G401 (cell line): ENCODE results near the gene CALHM2. TPM values are rescaled to one million over a fixed set of nuclear protein-coding genes. Genes with fewer than 3 reads are reported as not detected.
A peak's percentile ranks its signal among the peaks of the same experiment; 100 is the strongest.
"Not testable (repeated sequence)": the region's sequence is repeated elsewhere in the genome, so short reads cannot be mapped to it uniquely, and the experiment has no call there.

ENCODE experiments used
- DNase-seq: peaks from one replicate; pipeline ENCODE4 v3.0.0-alpha.2; 2015; ENCODE audit warnings: low spot score
- in situ Hi-C: cut with HindIII; loops from 2 replicates; pipeline ENCODE4 v1.10.0; 2016; ENCODE audit warnings: low sequenced_read_pairs, mixed read lengths
- total RNA-seq: library from RNA; depleted of rRNA; stranded (reverse); fragments of >200 nt; shearing (Covaris generic); gene quantifications from 2 replicates; pipeline ENCODE4 v1.2.3, GENCODE V29; 2014; rRNA removed

CALHM2 gene, protein sequence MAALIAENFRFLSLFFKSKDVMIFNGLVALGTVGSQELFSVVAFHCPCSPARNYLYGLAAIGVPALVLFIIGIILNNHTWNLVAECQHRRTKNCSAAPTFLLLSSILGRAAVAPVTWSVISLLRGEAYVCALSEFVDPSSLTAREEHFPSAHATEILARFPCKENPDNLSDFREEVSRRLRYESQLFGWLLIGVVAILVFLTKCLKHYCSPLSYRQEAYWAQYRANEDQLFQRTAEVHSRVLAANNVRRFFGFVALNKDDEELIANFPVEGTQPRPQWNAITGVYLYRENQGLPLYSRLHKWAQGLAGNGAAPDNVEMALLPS
- total RNA-seq, result 0.68 and 2.0 TPM in 2 replicates

GRCh38 chr10:103451831-103452505 lies at the start of gene CALHM2:
Gene CALHM2 (minus strand): TSS chr10:103452370. CDS start chr10:103449941, 2,429 bp downstream.
- in situ Hi-C loops, result loop anchor here (5.0 kb wide), 1 partner anchor 40 kb away; the partner anchor contains the start of gene NEURL1
- DNase-seq, result peak; percentile 17

GRCh38 chr10:103501186-103501585 lies 49.0 kb upstream of the CALHM2 start:
- in situ Hi-C loops, result no loop called here
- peak; percentile 24 for DNase-seq

DNA sequence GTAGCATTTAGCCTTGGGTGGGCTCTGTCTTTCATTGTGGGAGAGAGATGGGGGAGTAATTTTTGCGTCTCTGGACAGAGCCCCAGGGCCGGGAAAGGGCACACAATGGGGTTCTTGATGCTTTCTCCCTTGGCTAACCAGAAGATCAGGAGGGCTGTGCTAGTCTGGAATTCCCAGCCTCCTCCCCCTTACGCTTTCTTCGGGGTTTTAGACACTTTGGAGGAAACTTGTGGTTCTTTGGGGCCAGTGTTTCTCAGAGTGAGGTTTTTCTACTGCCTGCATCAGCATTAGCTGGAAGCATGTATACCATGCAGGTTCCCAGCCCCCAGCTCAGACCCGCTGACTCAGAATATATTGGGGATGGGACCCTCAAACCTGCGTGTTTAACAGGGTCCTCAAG lies 48.3 kb upstream of the CALHM2 start:
- in situ Hi-C loops, result no loop called here

GRCh38 chr10:103499881-103500280 lies 47.7 kb upstream of the CALHM2 start:
- in situ Hi-C loops, result no loop called here
- no peak for DNase-seq

More for the DNA sequence above, 48.3 kb upstream of the CALHM2 start:
- DNase-seq, result no peak

DNA sequence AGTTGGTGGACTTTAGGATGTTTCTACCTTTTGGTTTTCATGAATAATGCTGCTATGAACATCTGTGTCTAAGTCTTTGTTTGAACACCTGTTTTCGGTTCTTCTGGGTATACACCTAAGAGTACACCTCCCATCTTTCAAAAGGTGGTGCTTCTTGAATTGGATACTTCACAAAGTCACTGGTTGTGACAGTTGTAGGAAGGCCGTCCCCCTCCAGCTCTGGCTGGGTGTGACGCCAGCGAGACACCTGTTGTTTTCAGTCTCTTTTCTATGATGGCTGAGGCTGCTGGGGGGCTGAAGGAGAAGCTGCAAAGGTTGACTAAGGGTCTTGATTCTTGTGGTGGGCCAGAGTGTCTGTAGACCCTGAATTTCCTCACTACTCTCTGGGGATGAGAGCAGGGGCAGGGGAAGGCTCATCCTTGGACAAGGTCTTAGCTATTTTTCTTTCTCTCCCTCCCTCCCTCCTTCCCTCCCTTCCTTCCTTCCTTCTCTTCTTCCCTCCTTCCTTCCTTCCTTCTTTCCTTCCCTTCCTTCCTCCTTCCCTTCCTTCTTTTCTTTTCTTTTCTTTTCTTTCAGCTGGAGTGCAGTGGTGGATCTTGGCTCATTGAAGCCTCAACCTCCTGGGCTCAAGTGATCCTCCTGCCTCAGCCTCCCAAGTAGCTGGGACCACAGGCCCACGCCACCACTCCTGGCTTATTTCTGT lies 46.9 kb upstream of the CALHM2 start:
- no peak for DNase-seq
- in situ Hi-C loops, result no loop called here

DNA sequence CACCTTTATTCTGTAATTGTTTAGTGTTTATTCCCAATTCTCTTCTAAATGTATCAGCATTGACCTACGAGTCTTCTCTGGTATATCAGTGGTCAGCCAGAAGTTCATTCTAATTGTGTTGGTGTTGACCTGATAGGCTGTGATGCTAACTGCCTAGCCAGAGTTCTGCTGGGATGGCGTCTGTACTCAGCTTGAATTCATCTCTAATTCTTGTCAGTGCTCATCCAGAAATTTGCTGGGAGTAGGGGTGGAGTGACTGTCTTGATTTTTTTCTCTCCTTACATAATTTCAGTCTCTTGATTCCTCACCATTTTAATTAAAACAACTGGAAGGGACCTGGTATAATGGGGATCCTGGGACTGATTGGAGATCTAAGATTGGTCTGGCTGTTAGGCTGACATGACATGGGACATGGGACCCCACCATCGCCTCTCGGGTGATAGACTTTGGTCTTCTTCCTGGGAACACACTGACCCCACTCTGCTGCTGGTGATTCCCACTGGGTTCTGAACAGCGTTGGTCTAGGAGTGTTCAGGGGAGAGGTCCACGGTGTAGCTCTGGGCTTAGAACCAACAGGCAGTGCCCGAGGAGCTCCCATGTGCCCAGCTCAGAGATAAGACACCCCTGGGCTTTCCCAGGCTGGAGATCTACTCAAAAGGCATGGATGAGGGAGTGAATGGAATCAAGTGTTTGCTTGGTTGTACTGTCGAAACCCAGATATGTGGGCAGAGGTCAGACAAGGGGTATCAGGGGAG lies 45.2 kb upstream of the CALHM2 start:
- in situ Hi-C loops, result no loop called here
- peak; percentile 37 for DNase-seq

DNA sequence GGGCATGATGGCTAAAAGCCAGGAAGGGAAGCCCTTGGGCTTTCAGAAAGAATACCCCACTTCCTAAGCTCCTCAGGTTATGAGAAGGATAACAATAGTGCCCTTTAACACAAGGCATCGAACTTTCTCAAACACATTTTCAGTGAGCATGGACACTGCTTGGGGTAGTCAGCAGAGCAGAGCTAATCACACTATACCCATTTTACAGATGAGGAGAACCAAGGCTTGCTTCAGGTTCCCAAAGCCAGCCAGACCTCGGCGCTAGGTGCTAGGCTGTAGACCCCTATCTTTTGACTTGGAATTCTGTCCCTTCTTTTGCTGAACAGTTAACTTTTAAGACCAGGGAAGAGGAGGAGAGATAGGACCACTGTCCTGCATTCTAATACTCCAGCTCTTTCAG lies 43.2 kb upstream of the CALHM2 start:
- in situ Hi-C loops, result no loop called here
- no peak for DNase-seq

DNA sequence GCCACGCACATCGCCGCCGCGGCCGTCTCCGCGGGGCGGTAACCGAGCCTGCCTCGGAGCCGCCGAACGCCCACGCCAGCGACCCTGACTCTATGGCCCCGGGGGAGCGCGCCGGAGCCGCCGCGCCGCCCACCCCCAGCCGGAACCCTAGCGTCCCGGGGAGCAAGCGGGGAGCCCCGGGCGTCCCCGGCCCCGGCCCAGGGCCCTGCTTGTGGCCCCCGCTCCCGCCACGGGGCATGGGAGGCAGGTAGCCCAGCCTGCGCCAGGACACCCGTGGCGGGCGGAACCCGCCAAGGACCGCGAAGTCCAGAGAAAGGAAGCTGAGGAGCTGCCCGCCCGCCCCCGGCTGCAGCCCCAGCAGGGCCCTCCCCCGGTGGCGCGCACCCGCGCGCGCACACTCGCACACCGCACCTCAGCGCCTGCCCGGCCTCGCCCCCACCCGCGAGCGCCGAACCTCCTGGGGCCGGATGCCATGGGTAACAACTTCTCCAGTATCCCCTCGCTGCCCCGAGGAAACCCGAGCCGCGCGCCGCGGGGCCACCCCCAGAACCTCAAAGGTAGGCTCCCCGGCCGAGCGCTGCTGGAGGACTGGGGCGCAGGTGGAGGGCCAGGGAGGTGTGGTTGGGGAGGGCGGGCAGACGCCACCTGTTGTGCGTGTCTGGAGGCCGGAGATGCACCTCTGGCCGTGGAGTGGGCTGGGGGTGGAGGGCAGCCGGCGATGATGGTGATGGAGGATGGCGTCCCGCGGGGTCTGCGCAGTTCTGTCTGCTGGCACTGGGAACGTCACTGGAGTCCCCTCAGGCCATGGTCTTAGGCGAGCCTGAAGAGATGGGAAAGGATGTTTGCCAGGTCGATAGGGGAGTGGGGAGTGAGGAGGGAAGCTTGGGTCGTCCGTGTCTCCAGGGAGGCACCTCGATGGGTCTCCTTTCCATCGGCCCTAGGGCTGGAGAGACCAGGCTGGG lies 42.0 kb upstream of the CALHM2 start:
- in situ Hi-C loops, result loop anchor here (5.0 kb wide), 1 partner anchor 42 kb away; the partner anchor contains the start of gene CALHM2
- DNase-seq, result peak; percentile 51

- peak; percentile 62 for DNase-seq
- in situ Hi-C loops, result loop anchor here (5.0 kb wide), 1 partner anchor 41 kb away; the partner anchor contains the start of gene CALHM2
Observed at GRCh38 chr10:103493362-103493915, 41.3 kb upstream of the CALHM2 start, which contains the start of gene NEURL1. Gene NEURL1 (plus strand): TSS chr10:103493705. CDS start chr10:103494388, 683 bp downstream.

DNA sequence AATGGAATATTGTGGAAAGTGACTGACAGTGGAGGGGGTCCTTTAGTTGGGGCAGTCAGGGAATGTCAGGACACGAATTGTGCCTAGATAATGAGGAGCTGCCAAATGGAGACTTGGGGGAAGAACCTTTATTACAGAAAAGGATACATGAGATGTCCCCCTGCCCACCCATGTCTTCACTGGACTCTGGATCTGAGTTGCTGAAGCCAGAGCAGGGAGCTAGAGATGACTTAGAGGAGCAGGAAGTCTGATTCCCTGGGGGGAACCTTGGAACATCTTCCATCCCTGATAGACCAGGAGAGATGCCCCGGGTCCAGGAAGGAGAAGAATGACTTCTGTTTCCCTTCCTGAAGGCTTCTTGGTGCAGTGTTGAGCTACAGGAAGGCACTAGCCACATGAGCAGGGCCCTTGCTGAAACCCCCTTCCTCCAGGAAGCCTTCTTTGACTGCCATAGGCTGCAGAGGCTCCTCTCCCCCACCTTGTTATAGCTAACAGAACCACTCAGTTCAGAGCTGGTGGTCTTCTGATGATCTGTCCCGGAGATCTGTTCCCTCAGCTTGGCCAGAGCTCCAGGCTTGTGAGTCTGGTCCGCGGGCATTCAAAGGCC lies 40.6 kb upstream of the CALHM2 start:
- in situ Hi-C loops, result loop anchor here (5.0 kb wide), 1 partner anchor 40 kb away; the partner anchor contains the start of gene CALHM2
- DNase-seq, result peak; percentile 20

GRCh38 chr10:103491729-103492364 lies 39.7 kb upstream of the CALHM2 start:
- no peak for DNase-seq
- in situ Hi-C loops, result loop anchor here (5.0 kb wide), 1 partner anchor 40 kb away; the partner anchor contains the start of gene CALHM2

- in situ Hi-C loops, result loop anchor here (5.0 kb wide), 1 partner anchor 39 kb away; the partner anchor contains the start of gene CALHM2
- DNase-seq, result no peak
Observed at GRCh38 chr10:103490986-103491314, 38.8 kb upstream of the CALHM2 start.

DNA sequence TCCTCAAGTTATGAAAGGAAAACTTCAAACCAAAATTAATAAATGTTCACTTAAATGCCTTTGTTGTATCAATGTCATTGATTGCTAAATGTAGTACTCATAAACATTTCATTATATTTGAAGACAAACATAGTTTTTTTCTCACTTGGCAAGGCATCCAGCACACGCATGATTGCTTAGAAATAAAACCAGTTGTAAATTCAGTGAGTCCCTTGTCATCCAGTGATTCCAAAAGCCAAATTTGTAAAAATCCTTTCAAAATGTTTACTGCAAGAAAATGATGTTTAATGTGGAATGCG lies 35.2 kb upstream of the CALHM2 start:
- in situ Hi-C loops, result no loop called here
- no peak for DNase-seq

DNA sequence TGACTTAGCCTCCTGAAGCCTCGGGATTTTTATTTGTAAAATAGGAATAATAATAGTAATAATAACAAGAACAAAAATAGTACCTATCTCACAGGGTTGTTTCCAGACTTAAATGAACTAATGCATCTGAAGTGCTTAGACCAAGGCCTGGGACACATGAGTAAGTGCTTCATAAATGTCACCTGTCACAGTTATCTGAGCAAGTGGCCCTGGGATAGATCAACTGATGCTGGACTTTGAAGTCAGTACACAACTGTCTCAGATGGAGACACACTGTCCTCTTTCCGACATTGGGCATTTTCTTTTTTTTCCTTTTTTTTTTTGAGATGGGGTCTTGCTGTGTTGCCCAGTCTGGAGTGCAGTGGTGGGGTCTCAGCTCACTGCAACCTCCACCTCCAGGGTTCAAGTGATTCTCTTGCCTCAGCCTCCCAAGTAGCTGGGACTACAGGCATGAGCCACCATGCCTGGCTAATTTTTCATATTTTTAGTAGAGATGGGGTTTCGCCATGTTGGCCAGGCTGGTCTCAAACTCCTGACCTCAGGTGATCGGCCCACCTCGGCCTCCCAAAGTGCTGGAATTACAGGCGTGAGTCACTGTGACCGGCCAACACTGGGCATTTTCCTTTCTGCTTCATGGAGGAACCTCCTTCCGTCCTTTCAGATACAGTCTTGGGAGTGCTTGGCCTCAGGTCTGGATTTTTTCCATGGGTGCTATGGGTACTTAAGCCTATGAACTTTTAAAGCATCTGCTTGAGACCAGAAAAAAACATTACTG lies 34.7 kb upstream of the CALHM2 start:
- DNase-seq, in situ Hi-C loops: not testable (repeated sequence)

DNA sequence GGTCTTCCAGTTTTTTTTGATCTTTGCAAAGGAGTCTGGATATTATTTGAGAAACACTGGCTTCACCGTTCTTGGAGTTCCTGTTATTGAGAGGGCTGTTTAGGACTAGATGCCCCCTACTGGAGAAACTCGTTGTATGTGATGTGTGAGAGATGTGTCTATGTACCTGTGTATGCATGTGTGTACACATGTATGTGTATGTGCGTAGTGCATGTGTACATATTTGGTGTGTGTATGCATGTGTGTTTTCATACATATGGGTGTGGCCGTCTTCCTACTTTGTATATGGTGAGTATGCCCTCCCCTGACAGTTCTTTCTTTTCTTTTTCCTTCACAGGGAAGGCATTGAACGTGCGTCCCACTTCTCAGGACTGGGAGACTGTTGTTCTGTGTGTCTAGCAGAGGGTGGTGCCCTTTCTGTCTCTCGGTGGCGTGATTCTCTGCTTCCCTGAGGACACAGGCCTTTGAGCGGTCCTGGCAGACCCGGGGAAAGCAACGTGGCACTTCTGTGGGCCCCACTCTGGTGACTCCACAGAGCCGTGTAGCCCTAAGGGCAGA lies 29.9 kb upstream of the CALHM2 start:
- DNase-seq, result peak; percentile 72
- in situ Hi-C loops, result no loop called here

GRCh38 chr10:103480521-103480920 lies 28.4 kb upstream of the CALHM2 start:
- in situ Hi-C loops, result no loop called here
- DNase-seq, result no peak
